Kidney (tissue), 14 donors: ENCODE results near the gene GRPEL1. TPM values are rescaled to one million over a fixed set of nuclear protein-coding genes. Genes with fewer than 3 reads are reported as not detected.

Source experiments
- DNase-seq, 5 donors: peaks; one replicate each; pipeline ENCODE4 v3.0.0-alpha.2; 2013 to 2020
- FAIRE-seq: peaks from 2 replicates; lab custom pipeline; 2012; peaks lifted over from hg19 to GRCh38; lab: Jason Lieb, UNC
- H3K27ac ChIP-seq, 2 donors: one replicate each; pipeline ENCODE4 v1.7.0; 2013; ENCODE audit warnings: low read depth in 2 of 2, low read length in 2 of 2, inconsistent platforms in 1 of 2
- H3K27me3 ChIP-seq: one replicate; pipeline ENCODE4 v1.7.1; 2013; ENCODE audit warnings: low read length, inconsistent platforms; ENCODE audit not compliant: control insufficient read depth, insufficient read depth
- H3K36me3 ChIP-seq, 3 donors: one replicate each; pipeline versions ENCODE4 v1.7.0 to v1.7.1; 2013; ENCODE audit warnings: low read length in 3 of 3, control low read depth in 1 of 3, inconsistent platforms in 1 of 3; ENCODE audit not compliant: insufficient read depth in 3 of 3, control insufficient read depth in 2 of 3
- H3K4me1 ChIP-seq, 3 donors: one replicate each; pipeline versions ENCODE4 v1.7.0 to v1.7.1; 2013; ENCODE audit warnings: low read length in 3 of 3, inconsistent platforms in 1 of 3, low read depth in 1 of 3; ENCODE audit not compliant: control insufficient read depth in 2 of 3, insufficient read depth in 2 of 3
- H3K4me3 ChIP-seq, 3 donors: one replicate each; pipeline versions ENCODE4 v1.7.0 to v1.8.1; 2013; ENCODE audit warnings: low read length in 3 of 3, control low read depth in 1 of 3, inconsistent platforms in 1 of 3
- H3K9ac ChIP-seq, 3 donors: one replicate each; pipeline versions ENCODE4 v1.7.0 to v1.7.1; 2013; ENCODE audit warnings: low read length in 3 of 3, control low read depth in 1 of 3, inconsistent platforms in 1 of 3
- H3K9me3 ChIP-seq, 3 donors: one replicate each; pipeline versions ENCODE4 v1.7.0 to v1.7.1; 2013; ENCODE audit warnings: low read length in 3 of 3, control low read depth in 1 of 3, inconsistent platforms in 1 of 3; ENCODE audit not compliant: control insufficient read depth in 2 of 3, insufficient read depth in 1 of 3
- CTCF ChIP-seq: IDR thresholded peaks from 3 replicates; pipeline ENCODE4 v1.5.1; 2012; ENCODE audit warnings: mild to moderate bottlenecking, moderate library complexity, borderline replicate concordance; ENCODE audit not compliant: insufficient read depth; ENCODE audit errors: extremely low read depth
- intact Hi-C: fragments of 100-400 bp; cut with DNase I; formaldehyde crosslinking; loops from one replicate; pipeline ENCODE4 v1.11.1; 2022
- polyA plus RNA-seq: library from polyadenylated mRNA; stranded (reverse); fragments of 350-450 nt; fragmentation: Illumina TruSeq; extraction: RNeasy Lipid Tissue Mini Kit (QIAGEN cat#74804); gene quantifications from one replicate; pipeline ENCODE4 v1.2.3, GENCODE V29; 2014; ENCODE audit warnings: low read depth, low replicate concordance; ENCODE audit not compliant: insufficient read depth
- total RNA-seq: library from RNA; stranded (reverse); fragmentation: NEBNext Ultra II Directional; extraction: Animal tissue kit (Norgen Biotek cat#: 25700); gene quantifications from one replicate; pipeline ENCODE4 v1.2.1, GENCODE V29; 2021
- donor health status: control.
- donor health status: control.
- donor health status: control.
- donor health status: control.
- donor health status: control.
- donor health status: DM: yes; HTN: yes; CAD: no.
- donor health status: Normal renal cell carcinoma (clear cell type).

Gene GRPEL1
- total and polyA plus RNA-seq, 2 donors from 2014 or later: 27.4 to 84.9 TPM

- TF ChIP-seq CTCF: no peak
- Histone ChIP-seq H3K36me3 (no peaks in the 10 kb centered on the region), H3K27ac (no peak overlapping the region), H3K9me3 (no peaks in the 10 kb centered on the region), H3K9ac (no peak overlapping the region), H3K4me3 (no peak overlapping the region), H3K4me1 (peaks cover 0 to 8% (median 3%) of the 10 kb centered on the region in 3 donors), H3K27me3 (no peaks in the 10 kb centered on the region)
- DNase-seq (peak in 1 of 5 donors; percentile 46), FAIRE-seq (no peak)
- intact Hi-C loops: loop anchor here (10.0 kb wide), 1 partner anchor 358 kb away; the partner anchor contains the start of gene BLOC1S4
These were observed 5.2 kb upstream of the GRPEL1 start for GRCh38 chr4:7073059-7073458.

GRCh38 chr4:7070729-7071511 is 3.1 kb upstream of the GRPEL1 start:
- no peak for FAIRE-seq

GRCh38 chr4:7068883-7069282 is 1.0 kb upstream of the GRPEL1 start:
- intact Hi-C loops: no loop called here
- DNase-seq (peak in 3 of 5 donors; percentile 26 to 78 (median 68)), FAIRE-seq (no peak)
- Histone ChIP-seq H3K9ac (peak overlapping the region; percentile 55 to 82 (median 78)), H3K36me3 (peaks cover 0 to 10% (median 0%) of the 10 kb centered on the region in 3 donors), H3K4me3 (peak overlapping the region; percentile 64 to 89 (median 71)), H3K4me1 (peaks cover 4 to 21% (median 10%) of the 10 kb centered on the region in 3 donors), H3K27ac (peak overlapping the region; percentile 91 to 92), H3K27me3 (no peaks in the 10 kb centered on the region), H3K9me3 (no peaks in the 10 kb centered on the region)
- TF ChIP-seq CTCF: peak; percentile 2

More at GRCh38 chr4:7070729-7071511, 3.1 kb upstream of the GRPEL1 start:
- no peak overlapping the region for H3K4me3 ChIP-seq
- no peaks in the 10 kb centered on the region for H3K27me3 ChIP-seq
- H3K9ac ChIP-seq: no peak overlapping the region
- intact Hi-C loops: loop anchor here (10.0 kb wide), 1 partner anchor 356 kb away; the partner anchor contains the start of gene BLOC1S4
- H3K36me3 ChIP-seq: no peaks in the 10 kb centered on the region
- no peak overlapping the region for H3K27ac ChIP-seq
- peak; percentile 100 for TF ChIP-seq CTCF
- DNase-seq: peak; percentile 87 to 90 (median 89)
- peaks cover 4 to 19% (median 10%) of the 10 kb centered on the region in 3 donors for H3K4me1 ChIP-seq
- H3K9me3 ChIP-seq: no peaks in the 10 kb centered on the region
